ENCODE measurements around the gene ACOT6.
"Not testable (repeated sequence)": the region's sequence is repeated elsewhere in the genome, so short reads cannot be mapped to it uniquely, and the experiment has no call there.

Gene ACOT6

DNA sequence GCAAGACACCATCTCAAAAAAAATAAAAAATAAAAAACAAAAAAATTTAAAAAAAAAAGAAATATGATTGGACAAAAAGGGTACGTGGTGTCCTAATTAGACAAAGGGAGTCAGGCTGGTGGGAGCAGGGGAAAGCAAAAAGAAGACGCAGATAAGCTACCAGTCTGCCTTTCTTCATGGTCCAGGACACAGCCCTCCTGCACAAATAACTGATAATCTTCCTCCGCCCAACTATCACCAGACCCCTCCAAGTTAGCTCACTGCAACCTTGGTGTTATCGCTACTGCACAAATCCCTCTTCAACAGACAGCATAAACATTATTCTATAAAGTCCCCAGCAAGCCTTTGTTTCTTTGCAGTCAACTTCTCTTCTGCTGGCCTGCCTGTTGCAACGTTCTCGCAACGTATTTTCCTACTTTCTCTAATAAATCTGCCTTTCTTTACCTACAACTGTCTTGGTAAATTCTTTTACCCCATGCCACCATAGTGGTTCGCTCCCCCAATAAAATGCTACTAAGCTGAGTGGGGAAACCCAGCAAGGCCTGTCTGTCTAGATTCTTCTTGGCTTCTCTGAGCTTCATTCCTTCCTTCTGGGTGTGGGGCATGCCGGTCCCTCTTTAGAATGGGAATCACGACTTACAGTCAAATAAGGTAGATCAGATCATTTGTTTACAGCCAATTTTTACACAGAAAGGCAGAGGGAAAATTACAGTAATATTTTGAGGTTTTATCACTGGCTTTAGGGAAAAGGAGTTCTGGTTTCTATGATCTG lies 17.9 kb downstream of the ACOT6 start:
- Histone ChIP-seq H3K4me3 (ENCODE audit: low read length) (no peak overlapping the region), H3K9ac (ENCODE audit: low read length) (no peak overlapping the region), H3K27me3 (replicated peaks; ENCODE audit: control insufficient read depth, insufficient read depth, low read length) (no peaks in the 10 kb centered on the region), H3K36me3 (ENCODE audit: control insufficient read depth, insufficient read depth, low read length, severe bottlenecking) (no peaks in the 10 kb centered on the region), H3K4me1 (ENCODE audit: control insufficient read depth, insufficient read depth, low read length) (peaks cover 8% of the 10 kb centered on the region), H3K9me3 (ENCODE audit: control insufficient read depth, low read length) (no peaks in the 10 kb centered on the region)
- no peak for DNase-seq (ENCODE audit: low read depth)

DNA sequence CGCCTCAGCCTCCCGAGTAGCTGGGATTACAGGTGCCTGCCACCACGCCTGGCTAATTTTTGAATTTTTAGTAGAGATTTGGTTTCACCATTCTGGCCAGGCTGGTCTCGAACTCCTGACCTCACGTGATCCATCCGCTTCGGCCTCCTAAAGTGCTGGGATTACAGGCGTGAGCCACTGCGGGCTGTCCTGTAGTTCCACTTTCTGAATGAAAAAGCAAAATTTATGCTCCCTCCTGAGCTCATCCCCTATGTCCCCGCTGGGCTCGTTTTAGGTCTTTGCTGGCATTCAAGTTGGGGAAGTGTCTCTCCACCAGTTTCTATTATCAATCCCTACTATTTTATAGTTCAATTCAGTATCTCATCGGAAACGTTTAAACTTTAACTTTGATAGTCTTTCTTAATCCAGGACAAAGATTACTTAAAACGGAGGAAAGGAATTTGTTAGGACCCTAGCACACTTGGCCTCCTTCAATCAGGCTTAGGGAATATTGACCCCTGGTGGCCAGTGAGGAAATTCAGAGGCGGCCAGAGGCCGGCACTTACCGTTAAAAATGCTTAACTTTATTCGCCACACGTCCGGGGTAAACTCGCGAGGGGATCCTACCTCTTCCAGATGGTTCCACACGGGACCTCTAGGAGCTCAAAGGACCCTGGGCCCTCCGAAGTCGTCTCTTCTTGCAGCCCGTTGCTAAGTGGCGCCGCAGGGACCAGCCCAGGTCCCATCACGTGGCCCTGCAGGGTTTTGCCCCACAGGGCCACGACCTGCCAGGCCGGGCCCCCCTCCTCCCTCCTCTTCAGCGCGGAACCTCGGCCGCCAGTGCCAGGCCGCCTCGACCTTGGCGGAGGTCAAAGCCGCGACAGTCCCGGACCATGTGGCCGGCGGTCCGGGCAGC lies 21.0 kb downstream of the ACOT6 start:
- Histone ChIP-seq H3K4me1 (ENCODE audit: control insufficient read depth, insufficient read depth, low read length) (peaks cover 8% of the 10 kb centered on the region), H3K36me3 (ENCODE audit: control insufficient read depth, insufficient read depth, low read length, severe bottlenecking) (no peaks in the 10 kb centered on the region), H3K9ac (ENCODE audit: low read length) (peak overlapping the region; percentile 84), H3K9me3 (ENCODE audit: control insufficient read depth, low read length) (no peaks in the 10 kb centered on the region), H3K4me3 (ENCODE audit: low read length) (peak overlapping the region; percentile 77), H3K27me3 (replicated peaks; ENCODE audit: control insufficient read depth, insufficient read depth, low read length) (no peaks in the 10 kb centered on the region)
- peak; percentile 87 for DNase-seq (ENCODE audit: low read depth)

DNA sequence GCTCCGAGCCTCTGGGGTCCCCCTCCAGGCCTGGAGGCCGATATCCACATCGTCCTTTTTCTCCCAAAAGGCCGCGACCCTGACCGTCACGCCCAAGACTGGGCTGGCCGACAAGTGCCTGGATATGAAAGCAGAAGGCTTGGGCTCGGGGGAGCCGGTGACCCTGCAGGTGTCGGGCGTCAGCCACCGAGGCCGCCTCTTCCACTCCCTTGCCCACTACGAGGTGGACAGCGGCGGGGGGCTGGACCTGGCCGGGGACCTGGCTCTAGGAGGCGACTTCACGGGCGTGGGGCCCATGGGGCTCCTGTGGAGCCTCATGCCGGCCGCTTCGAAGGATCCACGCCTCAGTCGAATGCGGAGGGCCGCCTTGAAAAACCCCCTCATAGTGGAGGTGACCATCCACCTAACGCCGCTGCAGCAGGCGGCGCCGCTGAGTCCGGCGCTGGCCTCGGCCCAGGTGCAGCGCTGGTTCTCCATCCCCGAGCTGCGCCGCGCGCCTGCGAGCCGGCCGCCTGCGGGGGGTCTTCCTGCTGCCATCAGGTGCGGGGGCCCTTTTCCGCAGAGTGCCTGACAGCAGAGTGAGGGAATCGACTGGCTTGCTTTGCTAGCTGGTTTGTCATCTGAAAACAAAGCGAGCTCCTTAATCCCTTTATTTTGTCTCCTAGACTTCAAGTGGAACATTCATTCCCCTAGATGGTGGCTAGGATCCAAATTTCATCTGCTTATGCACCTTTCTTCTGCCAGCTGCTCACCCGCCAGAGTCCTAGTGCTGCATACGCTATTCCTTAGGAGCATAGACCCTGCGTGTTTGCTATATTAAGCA lies 21.9 kb downstream of the ACOT6 start:
- peak overlapping the region; percentile 77 for H3K4me3 ChIP-seq (ENCODE audit: low read length)
- no peaks in the 10 kb centered on the region for H3K27me3 ChIP-seq (replicated peaks; ENCODE audit: control insufficient read depth, insufficient read depth, low read length)
- H3K4me1 ChIP-seq (ENCODE audit: control insufficient read depth, insufficient read depth, low read length) = peaks cover 8% of the 10 kb centered on the region
- no peak for DNase-seq (ENCODE audit: low read depth)
- H3K9me3 ChIP-seq (ENCODE audit: control insufficient read depth, low read length) = no peaks in the 10 kb centered on the region
- no peaks in the 10 kb centered on the region for H3K36me3 ChIP-seq (ENCODE audit: control insufficient read depth, insufficient read depth, low read length, severe bottlenecking)
- H3K9ac ChIP-seq (ENCODE audit: low read length) = peak overlapping the region; percentile 84

DNA sequence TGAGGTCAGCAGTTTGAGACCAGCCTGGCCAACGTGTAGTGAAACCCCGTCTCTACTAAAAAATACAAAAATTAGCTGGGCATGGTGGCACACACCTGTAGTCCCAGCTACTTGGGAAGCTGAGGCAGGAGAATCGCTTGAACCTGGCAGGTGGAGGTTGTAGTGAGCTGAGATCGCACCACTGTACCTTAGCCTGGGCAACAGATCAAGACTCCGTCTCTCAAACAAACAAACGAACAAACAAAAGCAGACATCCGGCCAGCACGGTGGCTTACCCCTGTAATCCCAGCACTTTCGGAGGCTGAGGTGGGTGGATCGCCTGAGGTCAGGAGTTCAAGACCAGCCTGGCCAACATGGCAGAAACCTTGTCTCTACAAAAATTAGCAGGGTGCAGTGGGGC lies 24.0 kb downstream of the ACOT6 start:
- H3K4me3 ChIP-seq (ENCODE audit: low read length); H3K4me1 ChIP-seq (ENCODE audit: control insufficient read depth, insufficient read depth, low read length); H3K36me3 ChIP-seq (ENCODE audit: control insufficient read depth, insufficient read depth, low read length, severe bottlenecking); H3K9ac ChIP-seq (ENCODE audit: low read length); H3K27me3 ChIP-seq (replicated peaks; ENCODE audit: control insufficient read depth, insufficient read depth, low read length); DNase-seq (ENCODE audit: low read depth); H3K9me3 ChIP-seq (ENCODE audit: control insufficient read depth, low read length): not testable (repeated sequence)

DNA sequence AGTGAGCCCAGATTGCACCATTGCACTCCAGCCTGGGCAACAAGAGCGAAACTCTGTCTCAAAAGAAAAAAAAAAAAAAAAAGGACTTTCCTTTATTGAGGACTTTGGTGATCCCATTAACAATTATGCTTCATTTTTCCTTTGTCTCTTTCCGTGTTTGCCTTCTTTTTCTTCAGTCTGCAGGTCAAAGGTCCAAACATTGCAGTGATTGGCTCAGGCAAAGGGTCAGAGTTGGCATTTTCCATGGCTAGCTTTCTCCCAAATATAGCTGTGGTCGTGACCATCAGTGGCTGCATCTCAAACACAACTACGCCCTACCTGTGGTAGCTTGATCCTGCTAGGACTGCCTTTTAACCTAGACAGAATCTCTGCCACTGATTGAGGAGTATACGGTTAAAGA lies 25.5 kb downstream of the ACOT6 start:
- H3K9ac ChIP-seq (ENCODE audit: low read length) = no peak overlapping the region
- no peak for DNase-seq (ENCODE audit: low read depth)
- no peaks in the 10 kb centered on the region for H3K9me3 ChIP-seq (ENCODE audit: control insufficient read depth, low read length)
- H3K36me3 ChIP-seq (ENCODE audit: control insufficient read depth, insufficient read depth, low read length, severe bottlenecking) = no peaks in the 10 kb centered on the region
- no peak overlapping the region for H3K4me3 ChIP-seq (ENCODE audit: low read length)
- H3K27me3 ChIP-seq (replicated peaks; ENCODE audit: control insufficient read depth, insufficient read depth, low read length) = no peaks in the 10 kb centered on the region
- H3K4me1 ChIP-seq (ENCODE audit: control insufficient read depth, insufficient read depth, low read length) = peaks cover 8% of the 10 kb centered on the region

DNA sequence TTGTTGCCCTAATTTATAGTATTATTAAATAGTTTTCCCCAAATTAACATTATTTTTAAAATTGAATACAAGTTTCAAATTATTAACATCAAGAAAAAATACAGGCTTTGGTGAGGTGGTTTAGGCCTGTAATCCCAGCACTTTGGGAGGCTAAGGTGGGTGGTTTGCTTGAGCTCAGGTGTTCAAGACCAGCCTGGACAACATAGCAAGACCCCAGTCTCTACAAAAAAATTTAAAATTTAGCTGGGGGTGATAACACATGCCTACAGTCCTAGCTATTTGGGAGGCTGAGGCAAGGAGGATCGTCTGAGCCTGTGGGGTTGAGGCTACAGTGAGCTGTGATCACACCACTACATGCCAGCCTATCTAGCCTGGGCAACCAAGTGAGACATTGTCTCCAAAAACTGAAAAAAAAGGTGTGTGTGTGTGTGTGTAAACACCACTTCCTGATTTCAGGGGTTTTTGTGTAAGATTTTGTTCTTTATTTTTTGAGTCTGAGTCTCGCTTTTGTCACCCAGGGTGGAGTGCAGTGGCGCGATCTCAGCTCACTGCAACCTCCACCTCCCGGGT lies 28.6 kb downstream of the ACOT6 start:
- no peaks in the 10 kb centered on the region for H3K9me3 ChIP-seq (ENCODE audit: control insufficient read depth, low read length)
- no peak overlapping the region for H3K9ac ChIP-seq (ENCODE audit: low read length)
- H3K36me3 ChIP-seq (ENCODE audit: control insufficient read depth, insufficient read depth, low read length, severe bottlenecking) = no peaks in the 10 kb centered on the region
- H3K27me3 ChIP-seq (replicated peaks; ENCODE audit: control insufficient read depth, insufficient read depth, low read length) = no peaks in the 10 kb centered on the region
- no peak for DNase-seq (ENCODE audit: low read depth)
- no peak overlapping the region for H3K4me3 ChIP-seq (ENCODE audit: low read length)
- peaks cover 12% of the 10 kb centered on the region for H3K4me1 ChIP-seq (ENCODE audit: control insufficient read depth, insufficient read depth, low read length)

DNA sequence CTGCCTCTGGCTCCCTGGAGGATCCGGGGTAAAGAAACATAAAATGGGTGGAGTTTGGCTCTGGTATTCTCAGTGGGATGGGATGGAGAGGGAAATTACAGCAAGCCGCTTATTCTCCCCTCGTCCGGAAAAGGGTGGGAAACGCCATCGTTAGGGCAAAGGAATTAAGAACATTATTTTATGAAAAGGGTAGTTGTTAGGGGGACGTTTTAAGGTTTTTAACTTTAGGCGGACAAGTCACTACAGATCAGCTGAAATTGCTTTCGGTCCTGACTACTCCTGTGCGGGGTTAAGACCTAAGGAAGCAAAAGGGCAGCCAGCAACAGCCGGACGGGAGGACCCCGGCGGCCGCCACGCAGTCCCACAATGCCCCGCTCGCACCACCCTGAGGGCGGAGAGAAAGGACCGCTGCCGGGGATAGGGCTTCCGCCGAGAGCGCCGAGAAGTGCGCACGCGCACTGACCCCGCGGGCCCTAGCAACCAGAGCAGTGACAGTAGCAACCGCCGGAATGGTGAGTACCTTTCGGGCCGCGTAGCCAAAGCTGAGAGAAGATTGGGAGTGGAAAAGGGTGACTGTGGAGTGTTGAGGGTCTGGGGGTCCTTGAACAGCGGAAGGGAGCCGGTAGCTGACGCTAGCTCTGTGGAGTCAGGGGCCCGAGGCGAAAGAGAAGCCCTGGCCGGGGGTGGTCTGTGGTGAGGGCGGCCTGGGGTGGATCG lies 32.4 kb downstream of the ACOT6 start, which contains the start of gene DNAL1:
Gene DNAL1, plus strand, starts transcription at position 456 of the 717 bp plus-strand sequence. Its CDS starts 54 bp downstream, at position 510.
- DNase-seq (ENCODE audit: low read depth) = peak; percentile 96
- Histone ChIP-seq H3K4me3 (ENCODE audit: low read length) (peak within 1 kb of the TSS; percentile 88), H3K36me3 (ENCODE audit: control insufficient read depth, insufficient read depth, low read length, severe bottlenecking) (no peaks in the 10 kb centered on the region), H3K9me3 (ENCODE audit: control insufficient read depth, low read length) (no peaks in the 10 kb centered on the region), H3K4me1 (ENCODE audit: control insufficient read depth, insufficient read depth, low read length) (peaks cover 13% of the 10 kb centered on the region), H3K9ac (ENCODE audit: low read length) (peak within 1 kb of the TSS; percentile 92), H3K27me3 (replicated peaks; ENCODE audit: control insufficient read depth, insufficient read depth, low read length) (no peaks in the 10 kb centered on the region)

DNA sequence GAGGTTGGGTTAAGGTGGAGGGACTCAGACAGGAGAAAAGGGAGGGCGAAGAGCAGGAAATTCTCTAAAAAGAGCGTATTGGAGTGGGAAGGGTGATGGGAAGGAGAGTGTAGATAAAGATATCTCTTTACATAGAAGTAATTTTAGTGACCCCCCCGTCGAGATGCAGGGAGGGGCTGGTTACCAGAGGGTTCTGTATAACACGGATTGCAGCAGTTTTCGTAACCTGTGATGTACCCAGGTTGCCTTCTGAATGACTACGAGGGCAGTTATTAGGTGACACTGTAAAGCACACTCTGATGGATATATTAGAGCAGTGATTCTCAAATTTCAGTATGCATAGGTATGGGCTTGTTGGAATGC lies 32.9 kb downstream of the ACOT6 start:
- Histone ChIP-seq H3K9ac (ENCODE audit: low read length) (peak overlapping the region; percentile 92), H3K36me3 (ENCODE audit: control insufficient read depth, insufficient read depth, low read length, severe bottlenecking) (no peaks in the 10 kb centered on the region), H3K4me1 (ENCODE audit: control insufficient read depth, insufficient read depth, low read length) (peaks cover 13% of the 10 kb centered on the region), H3K27me3 (replicated peaks; ENCODE audit: control insufficient read depth, insufficient read depth, low read length) (no peaks in the 10 kb centered on the region), H3K4me3 (ENCODE audit: low read length) (peak overlapping the region; percentile 88), H3K9me3 (ENCODE audit: control insufficient read depth, low read length) (no peaks in the 10 kb centered on the region)
- DNase-seq (ENCODE audit: low read depth) = no peak

DNA sequence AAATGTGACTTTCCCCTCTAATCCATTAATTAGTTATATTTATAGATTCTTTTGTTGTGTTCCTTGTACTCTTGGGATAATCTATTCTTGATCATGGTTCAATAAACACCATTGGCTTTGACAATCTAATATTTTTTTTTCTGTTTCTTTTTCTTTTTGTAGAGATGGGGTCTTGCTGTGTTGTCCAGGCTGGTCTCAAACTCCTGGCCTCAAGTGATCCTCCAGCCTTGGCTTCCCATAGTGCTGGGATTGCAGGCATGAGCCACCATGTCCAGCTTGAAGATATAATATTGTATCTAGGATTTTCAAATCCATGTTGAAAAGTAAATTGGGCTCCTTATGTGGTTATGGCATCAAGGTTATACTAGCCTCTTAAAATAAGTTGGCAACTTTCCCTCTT lies 38.7 kb downstream of the ACOT6 start:
- DNase-seq (ENCODE audit: low read depth) = no peak
- Histone ChIP-seq H3K36me3 (ENCODE audit: control insufficient read depth, insufficient read depth, low read length, severe bottlenecking) (peaks cover 11% of the 10 kb centered on the region), H3K4me1 (ENCODE audit: control insufficient read depth, insufficient read depth, low read length) (no peaks in the 10 kb centered on the region), H3K9me3 (ENCODE audit: control insufficient read depth, low read length) (no peaks in the 10 kb centered on the region), H3K27me3 (replicated peaks; ENCODE audit: control insufficient read depth, insufficient read depth, low read length) (no peaks in the 10 kb centered on the region), H3K9ac (ENCODE audit: low read length) (no peak overlapping the region), H3K4me3 (ENCODE audit: low read length) (no peak overlapping the region)

DNA sequence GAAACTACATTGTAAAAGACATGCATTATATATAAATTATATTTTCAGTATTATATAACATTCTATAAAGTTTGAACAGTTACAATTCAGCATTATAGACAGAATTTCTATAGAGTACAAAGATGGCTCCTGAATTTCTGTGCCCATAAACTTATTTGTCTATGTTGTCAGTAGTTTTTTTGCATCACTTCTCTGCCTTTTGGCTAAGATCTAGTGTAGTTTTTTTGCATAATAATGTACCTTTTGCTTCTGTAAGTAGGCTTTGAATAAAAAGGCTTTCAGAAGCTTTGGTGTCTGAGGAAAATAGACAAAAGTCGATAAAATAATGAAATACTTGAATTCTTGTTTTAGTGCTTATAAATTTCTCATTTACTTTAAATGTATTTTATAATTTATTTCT lies 43.5 kb downstream of the ACOT6 start:
- H3K27me3 ChIP-seq (replicated peaks; ENCODE audit: control insufficient read depth, insufficient read depth, low read length) = no peaks in the 10 kb centered on the region
- H3K9ac ChIP-seq (ENCODE audit: low read length) = no peak overlapping the region
- DNase-seq (ENCODE audit: low read depth) = no peak
- H3K36me3 ChIP-seq (ENCODE audit: control insufficient read depth, insufficient read depth, low read length, severe bottlenecking) = peaks cover 11% of the 10 kb centered on the region
- no peaks in the 10 kb centered on the region for H3K4me1 ChIP-seq (ENCODE audit: control insufficient read depth, insufficient read depth, low read length)
- H3K4me3 ChIP-seq (ENCODE audit: low read length) = no peak overlapping the region
- no peaks in the 10 kb centered on the region for H3K9me3 ChIP-seq (ENCODE audit: control insufficient read depth, low read length)
